Measurements from ENCODE around the gene MAGEB17.

Gene MAGEB17

GRCh38 chrX:16207634-16208033, 40.4 kb downstream of the MAGEB17 start:
- no peak for DNase-seq (ENCODE audit: low read depth in 1 of 2, low spot score in 1 of 2)

GRCh38 chrX:16208601-16209000, 41.3 kb downstream of the MAGEB17 start:
- DNase-seq (ENCODE audit: low read depth in 1 of 2, low spot score in 1 of 2), result no peak

GRCh38 chrX:16210061-16210460, 42.8 kb downstream of the MAGEB17 start:
- no peak for DNase-seq (ENCODE audit: low read depth in 1 of 2, low spot score in 1 of 2)

- no peak for DNase-seq (ENCODE audit: low read depth in 1 of 2, low spot score in 1 of 2)
These were observed 44.7 kb downstream of the MAGEB17 start for GRCh38 chrX:16212024-16212423.

- no peak for DNase-seq (ENCODE audit: low read depth in 1 of 2, low spot score in 1 of 2)
These were observed 45.2 kb downstream of the MAGEB17 start for GRCh38 chrX:16212436-16212835.

- DNase-seq (ENCODE audit: low read depth in 1 of 2, low spot score in 1 of 2), result no peak
These were observed 46.7 kb downstream of the MAGEB17 start for GRCh38 chrX:16213961-16214360.

GRCh38 chrX:16215660-16216059, 48.4 kb downstream of the MAGEB17 start:
- DNase-seq (ENCODE audit: low read depth in 1 of 2, low spot score in 1 of 2), result no peak
